HepG2 (cell line): Measurements from ENCODE around the gene SCRG1. TPM values are rescaled to one million over a fixed set of nuclear protein-coding genes. Genes with fewer than 3 reads are reported as not detected.

Experiments used
- ATAC-seq: fragments of 200-7000 bp; cut with Tn5 transposase; 3 replicates; pipeline ENCODE4 v1.9.1; 2020; ENCODE audit warnings: mild to moderate bottlenecking, moderate library complexity
- BruUV-seq: library from RNA; stranded (reverse); fragments of 400-500 nt; replicated peaks from 2 replicates; lab custom pipeline; 2021; lab: Mats Ljungman, UMichigan
- CTCF ChIA-PET: fragments of 300-600 bp; formaldehyde crosslinking; extraction: SDS; loops from one replicate; lab custom pipeline; 2021; ENCODE audit warnings: low total read pairs, inconsistent platforms, low intra/inter-chr PET ratio; lab: Yijun Ruan, JAX
- POLR2A ChIA-PET: fragments of 350-600 bp; sonication (Branson Sonifier 250); formaldehyde crosslinking; loops from one replicate; lab custom pipeline; 2020; ENCODE audit warnings: antibody characterized with exemption, inconsistent platforms; lab: Yijun Ruan, JAX
- DNase-seq: peaks from one replicate; pipeline ENCODE4 v3.0.0-alpha.2; 2015; ENCODE audit warnings: low spot score
- FAIRE-seq: peaks from 3 replicates; lab custom pipeline; 2011; peaks lifted over from hg19 to GRCh38; lab: Jason Lieb, UNC
- H2AFZ ChIP-seq: one replicate; pipeline ENCODE4 v1.6.1; 2011; ENCODE audit warnings: low read length, inconsistent platforms
- H3K27ac ChIP-seq: fragments of 300-600 bp; 3 replicates; pipeline ENCODE4 v1.8.0; 2011; ENCODE audit warnings: mixed run types, mild to moderate bottlenecking, mixed read lengths, low read length, inconsistent platforms; ENCODE audit not compliant: insufficient read depth; ENCODE audit errors: extremely low read length
- H3K27me3 ChIP-seq, 2 experiments: fragments of 200-600 bp in 1 of 2; 2 replicates in 1 of 2; 3 replicates in 1 of 2; pipeline versions ENCODE4 v1.6.0 to v1.8.0; 2011; ENCODE audit warnings: low read length in 2 of 2, mild to moderate bottlenecking in 2 of 2, moderate library complexity in 2 of 2, inconsistent platforms in 1 of 2; ENCODE audit not compliant: insufficient read depth in 2 of 2, control insufficient read depth in 1 of 2
- H3K36me3 ChIP-seq, 2 experiments: fragments of 200-600 bp in 1 of 2; replicated peaks in 1 of 2; 2 replicates in 1 of 2; 3 replicates in 1 of 2; pipeline versions ENCODE4 v1.5.1 to v1.8.0; 2011; ENCODE audit warnings: low read length in 2 of 2, inconsistent platforms in 1 of 2; ENCODE audit not compliant: insufficient read depth in 2 of 2, control insufficient read depth in 1 of 2
- H3K4me1 ChIP-seq: 2 replicates; pipeline ENCODE4 v1.5.1; 2012; ENCODE audit warnings: low read length, inconsistent platforms; ENCODE audit not compliant: insufficient read depth
- H3K4me2 ChIP-seq: 2 replicates; pipeline ENCODE4 v1.6.0; 2011; ENCODE audit warnings: low read depth, low read length, inconsistent platforms
- H3K4me3 ChIP-seq, 3 experiments: fragments of 200-600 bp in 1 of 3; sonication (generic), shearing (Covaris generic) in 1 of 3; replicated peaks in 1 of 3; 2 replicates each; pipeline ENCODE4 v1.5.1; 2011 to 2016; ENCODE audit warnings: low read length in 3 of 3, inconsistent platforms in 2 of 3, low read depth in 2 of 3, mild to moderate bottlenecking in 2 of 3, control low read depth in 1 of 3, mixed read lengths in 1 of 3; ENCODE audit not compliant: insufficient read depth in 1 of 3
- H3K79me2 ChIP-seq: one replicate; pipeline ENCODE4 v1.6.1; 2011; ENCODE audit warnings: low read length, inconsistent platforms; ENCODE audit not compliant: insufficient read depth
- H3K9ac ChIP-seq: 2 replicates; pipeline ENCODE4 v1.6.0; 2011; ENCODE audit warnings: mild to moderate bottlenecking, low read depth, low read length, inconsistent platforms; ENCODE audit not compliant: insufficient read depth
- H3K9me3 ChIP-seq: 2 replicates; pipeline ENCODE4 v1.5.1; 2012; ENCODE audit warnings: mild to moderate bottlenecking, low read length
- H4K20me1 ChIP-seq: 2 replicates; pipeline ENCODE4 v1.6.0; 2011; ENCODE audit warnings: inconsistent platforms, mild to moderate bottlenecking, low read length, moderate library complexity; ENCODE audit not compliant: insufficient read depth
- FOXA1 ChIP-seq, 2 experiments: fragments of 450-650 bp in 1 of 2; sonication (generic) in 1 of 2; formaldehyde crosslinking in 1 of 2; IDR thresholded peaks; 2 replicates each; pipeline versions ENCODE4 v1.4.0 to v1.6.1; 2016 to 2020; ENCODE audit warnings: missing genetic modification reagents in 1 of 2
- GPN1 ChIP-seq: sonication (generic); formaldehyde crosslinking; IDR thresholded peaks from 2 replicates; pipeline ENCODE4 v1.5.1; 2020; ENCODE audit warnings: missing genetic modification reagents, borderline replicate concordance
- KAT7 ChIP-seq: IDR thresholded peaks from 2 replicates; pipeline ENCODE4 v1.6.1; 2018; ENCODE audit warnings: borderline replicate concordance, missing compliant biosample characterization
- LCORL ChIP-seq, 2 experiments: fragments of 450-650 bp in 1 of 2; sonication (generic) in 1 of 2; formaldehyde crosslinking in 1 of 2; IDR thresholded peaks; 2 replicates each; pipeline versions ENCODE4 v1.5.0 to v1.6.1; 2017 to 2020; ENCODE audit warnings: antibody characterized with exemption in 1 of 2, missing genetic modification reagents in 1 of 2
- NFRKB ChIP-seq: fragments of 450-650 bp; IDR thresholded peaks from 2 replicates; pipeline ENCODE4 v1.6.1; 2017
- PRPF4 ChIP-seq: fragments of 200-400 bp; formaldehyde crosslinking; IDR thresholded peaks from 2 replicates; pipeline ENCODE4 v1.6.1; 2016; ENCODE audit warnings: low read length, low read depth; ENCODE audit not compliant: poor library complexity, severe bottlenecking
- SP5 ChIP-seq: IDR thresholded peaks from 2 replicates; pipeline ENCODE4 v1.6.1; 2016; ENCODE audit warnings: low read depth, borderline replicate concordance
- TEAD2 ChIP-seq: sonication (generic); formaldehyde crosslinking; IDR thresholded peaks from 2 replicates; pipeline ENCODE4 v1.9.0; 2021; ENCODE audit warnings: missing genetic modification reagents
- ZFP91 ChIP-seq: sonication (generic); formaldehyde crosslinking; IDR thresholded peaks from 2 replicates; pipeline ENCODE4 v1.9.0; 2022; ENCODE audit warnings: missing genetic modification reagents, mild to moderate bottlenecking, borderline replicate concordance
- ZKSCAN5 ChIP-seq: sonication (generic); formaldehyde crosslinking; IDR thresholded peaks from 2 replicates; pipeline ENCODE4 v1.5.1; 2020; ENCODE audit warnings: mild to moderate bottlenecking, missing genetic modification reagents
- ZNF101 ChIP-seq: sonication (generic); formaldehyde crosslinking; IDR thresholded peaks from 2 replicates; pipeline ENCODE4 v1.4.0; 2020; ENCODE audit warnings: mild to moderate bottlenecking, low read depth, missing genetic modification reagents, borderline replicate concordance
- ZNF580 ChIP-seq: IDR thresholded peaks from 2 replicates; pipeline ENCODE4 v1.6.1; 2016; ENCODE audit warnings: low read depth, borderline replicate concordance
- ZNF75D ChIP-seq: sonication (generic); formaldehyde crosslinking; IDR thresholded peaks from 2 replicates; pipeline ENCODE4 v1.8.1; 2023; ENCODE audit warnings: missing genetic modification reagents, mild to moderate bottlenecking, borderline replicate concordance
- WGBS: methylation state at CpG from one replicate; pipeline ENCODE4 v1.1.6; 2017; ENCODE audit warnings: low lambda C conversion rate; 5-methylcytosine and 5-hydroxymethylcytosine counted together
- in situ Hi-C: cut with HindIII; loops from 2 replicates; pipeline ENCODE4 v1.10.0; 2017; ENCODE audit warnings: low pct_unique_long_range_greater_than_20kb; ENCODE audit not compliant: extremely low pct_ligation_motif_present
- intact Hi-C: fragments of 100-400 bp; cut with micrococcal nuclease; formaldehyde crosslinking; loops from one replicate; pipeline ENCODE4 v1.10.0; 2022; ENCODE audit not compliant: unreplicated experiment
- polyA plus RNA-seq, 8 experiments: library from polyadenylated mRNA; depleted of rRNA in 3 of 8; stranded (reverse) in 7 of 8; unstranded in 1 of 8; fragments of >200 nt; fragmentation: Illumina TruSeq in 4 of 8; extraction: Trizol in 4 of 8; gene quantifications; 2 replicates each; pipeline versions ENCODE4 v1.2.1 to v1.2.3, GENCODE V29; 2011 to 2016; ENCODE audit warnings: low read depth in 4 of 8, missing spikeins in 1 of 8, mixed read lengths in 1 of 8; ENCODE audit not compliant: insufficient read depth in 1 of 8
- total RNA-seq, 5 experiments: library from RNA; depleted of rRNA; stranded (reverse); fragments of >200 nt; fragmentation: Illumina TruSeq; extraction: Trizol; gene quantifications; 2 replicates each; pipeline ENCODE4 v1.2.3, GENCODE V29; 2016; ENCODE audit warnings: low read depth in 1 of 5

Gene SCRG1
- total and polyA plus RNA-seq, 2 of the 13 experiments (the other 11 are each of a cell fraction or from before 2014, with no cell fraction given): not detected

GRCh38 chr4:173436149-173436579, 37.2 kb upstream of the SCRG1 start:
- FAIRE-seq: no peak
- Histone ChIP-seq H3K27me3 (no peaks in the 10 kb centered on the region), H3K36me3 (no peaks in the 10 kb centered on the region), H3K4me2 (no peak overlapping the region), H3K79me2 (no peaks in the 10 kb centered on the region), H4K20me1 (no peaks in the 10 kb centered on the region), H3K9me3 (no peaks in the 10 kb centered on the region), H3K27ac (no peak overlapping the region), H3K4me1 (no peaks in the 10 kb centered on the region), H3K9ac (no peak overlapping the region), H3K4me3 (no peak overlapping the region), H2AFZ (no peak overlapping the region)
- ATAC-seq: no peak
- intact Hi-C loops (no loop called here), in situ Hi-C loops (no loop called here)
- no TSS peak for BruUV-seq
- DNase-seq: no peak
- WGBS: 4% methylated on average over 5 of the region's 5 CpGs
- POLR2A ChIA-PET: no interaction called here
- no peak for TF ChIP-seq ZFP91 (CRISPR knock-in tag)
- TF ChIP-seq ZNF101 (CRISPR knock-in tag): no peak
- no peak for TF ChIP-seq PRPF4
- TF ChIP-seq TEAD2 (CRISPR knock-in tag): no peak
- no peak for TF ChIP-seq GPN1
- no peak for TF ChIP-seq NFRKB
- no peak for TF ChIP-seq SP5
- TF ChIP-seq FOXA1 (IDR thresholded peaks at IDR 0.05): no peak
- no peak for TF ChIP-seq FOXA1 (CRISPR knock-in tag; IDR thresholded peaks at IDR 0.05)
- TF ChIP-seq ZNF75D (CRISPR knock-in tag): no peak
- TF ChIP-seq ZNF580 (CRISPR knock-in tag): no peak
- TF ChIP-seq LCORL (IDR thresholded peaks at IDR 0.05): no peak
- TF ChIP-seq LCORL (CRISPR knock-in tag; IDR thresholded peaks at IDR 0.05): no peak
- TF ChIP-seq ZKSCAN5 (CRISPR knock-in tag): no peak
- TF ChIP-seq KAT7 (CRISPR knock-in tag): no peak
- TF ChIP-seq, all 625 proteins: peak for 0
- CTCF ChIA-PET: no interaction called here
